PC-9 (cell line): ENCODE results near the gene TBX21. TPM values are rescaled to one million over a fixed set of nuclear protein-coding genes. Genes with fewer than 3 reads are reported as not detected.

ENCODE experiments used
- BruUV-seq: library from RNA; stranded (reverse); fragments of 400-500 nt; replicated peaks from 2 replicates; lab custom pipeline; 2021; lab: Mats Ljungman, UMichigan
- CTCF ChIA-PET: fragments of 300-600 bp; sonication (Branson Sonifier 250); formaldehyde crosslinking; loops from one replicate; lab custom pipeline; 2022; ENCODE audit warnings: antibody characterized with exemption; lab: Charles Lee
- POLR2A ChIA-PET: fragments of 300-600 bp; sonication (Branson Sonifier 250); formaldehyde crosslinking; loops from one replicate; lab custom pipeline; 2022; ENCODE audit warnings: antibody characterized with exemption; ENCODE audit not compliant: unreplicated experiment; lab: Charles Lee
- DNase-seq, 2 experiments: peaks; one replicate each; pipeline versions ENCODE4 v3.0.0 to v3.0.0-alpha.2; 2015 to 2022; ENCODE audit warnings: mixed read lengths in 1 of 2
- H2AFZ ChIP-seq: fragments of 200-600 bp; sonication (generic); 2 replicates; pipeline ENCODE4 v1.8.1; 2017; ENCODE audit warnings: antibody characterized with exemption
- H3F3A ChIP-seq: fragments of 200-600 bp; sonication (generic); 2 replicates; pipeline ENCODE4 v1.8.1; 2017; ENCODE audit warnings: antibody characterized with exemption, mild to moderate bottlenecking, low read depth; ENCODE audit not compliant: insufficient read depth
- H3K27ac ChIP-seq: fragments of 200-600 bp; sonication (generic); 2 replicates; pipeline ENCODE4 v1.6.1; 2016; ENCODE audit warnings: mixed run types
- H3K27me3 ChIP-seq: fragments of 200-600 bp; sonication (generic); 2 replicates; pipeline ENCODE4 v1.6.1; 2016; ENCODE audit warnings: low read depth, mixed run types; ENCODE audit not compliant: insufficient read depth
- H3K36me3 ChIP-seq: fragments of 200-600 bp; sonication (generic); 2 replicates; pipeline ENCODE4 v1.6.1; 2016; ENCODE audit warnings: low read depth, mixed run types
- H3K4me1 ChIP-seq: fragments of 200-600 bp; sonication (generic); replicated peaks from 2 replicates; pipeline ENCODE4 v1.6.1; 2016; ENCODE audit warnings: mixed run types; ENCODE audit not compliant: insufficient read depth
- H3K4me2 ChIP-seq: fragments of 200-600 bp; sonication (generic); 2 replicates; pipeline ENCODE4 v1.6.1; 2017; ENCODE audit warnings: mixed run types
- H3K4me3 ChIP-seq: fragments of 200-600 bp; sonication (generic); 2 replicates; pipeline ENCODE4 v1.6.1; 2016; ENCODE audit warnings: mixed run types
- H3K79me2 ChIP-seq: fragments of 200-600 bp; sonication (generic); 2 replicates; pipeline ENCODE4 v1.6.1; 2017; ENCODE audit warnings: low read depth, mixed run types
- H3K9me2 ChIP-seq: fragments of 200-600 bp; sonication (generic); 2 replicates; pipeline ENCODE4 v1.8.1; 2017; ENCODE audit warnings: mild to moderate bottlenecking; ENCODE audit not compliant: insufficient read depth
- H3K9me3 ChIP-seq: fragments of 200-600 bp; sonication (generic); 2 replicates; pipeline ENCODE4 v1.8.1; 2016; ENCODE audit warnings: low read depth; ENCODE audit not compliant: insufficient read depth
- H4K20me1 ChIP-seq: fragments of 200-600 bp; sonication (generic); 2 replicates; pipeline ENCODE4 v1.8.1; 2017; ENCODE audit not compliant: insufficient read depth
- EZH2 ChIP-seq: fragments of 200-600 bp; sonication (generic); IDR thresholded peaks from 2 replicates; pipeline ENCODE4 v1.8.0; 2017; ENCODE audit warnings: antibody characterized with exemption, low read depth
- intact Hi-C: fragments of 100-400 bp; cut with micrococcal nuclease; formaldehyde crosslinking; loops from one replicate; pipeline ENCODE4 v1.10.0; 2022; ENCODE audit not compliant: unreplicated experiment
- total RNA-seq: library from RNA; stranded (reverse); gene quantifications from 2 replicates; pipeline ENCODE4 v1.2.3, GENCODE V29; 2021
- TF ChIP-seq, protein P1 (sequence below): fragments of 200-600 bp; sonication (generic); conservative IDR thresholded peaks from 2 replicates; pipeline ENCODE4 v1.6.1; 2017; ENCODE audit warnings: mixed run types, antibody characterized with exemption, mild to moderate bottlenecking, moderate library complexity

Gene TBX21
- total RNA-seq, 1 experiment from 2014 or later = not detected

DNA sequence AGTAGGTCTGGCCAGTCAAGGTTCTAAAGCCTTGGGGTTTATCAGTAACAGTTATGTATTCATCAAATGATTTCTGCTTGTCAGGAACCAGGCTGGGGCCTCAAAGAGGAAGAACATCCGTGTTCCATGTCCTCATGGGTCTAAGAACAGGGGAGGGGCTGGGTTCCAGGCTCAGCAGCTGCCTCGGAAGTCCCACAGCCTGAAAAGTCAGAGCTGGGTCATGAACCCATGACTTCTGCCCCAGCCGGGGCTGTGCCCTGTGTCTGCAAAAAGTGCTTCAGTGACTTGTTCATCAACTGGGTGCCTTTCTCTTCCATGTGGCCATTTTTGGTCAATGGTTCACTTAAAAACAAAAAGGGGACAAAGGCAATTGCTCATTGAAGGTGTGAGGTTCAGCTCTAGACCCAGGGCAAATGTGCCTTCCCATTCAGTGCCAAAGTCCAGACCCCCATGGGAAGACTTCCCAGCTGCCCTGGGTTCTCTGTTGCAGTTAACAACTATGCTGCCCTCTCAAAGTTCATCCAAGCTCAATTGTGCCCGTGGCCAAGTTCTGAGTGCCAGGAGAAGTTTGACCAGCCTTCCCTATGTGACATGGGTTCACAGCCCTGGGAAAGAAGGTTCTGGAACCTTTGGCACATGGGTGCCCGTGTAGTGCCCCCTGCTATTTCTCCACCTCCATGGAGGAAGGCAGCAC lies 20.6 kb upstream of the TBX21 start:
- Histone ChIP-seq H3K36me3 (no peaks in the 10 kb centered on the region), H3K27ac (no peak overlapping the region), H3K4me2 (no peak overlapping the region), H4K20me1 (no peaks in the 10 kb centered on the region), H2AFZ (no peak overlapping the region), H3K4me1 (no peaks in the 10 kb centered on the region), H3K9me2 (no peaks in the 10 kb centered on the region), H3F3A (no peaks in the 10 kb centered on the region), H3K79me2 (no peaks in the 10 kb centered on the region), H3K27me3 (peaks cover 37% of the 10 kb centered on the region), H3K9me3 (no peaks in the 10 kb centered on the region), H3K4me3 (no peak overlapping the region)
- ChIA-PET POLR2A (no interaction called here), CTCF (no interaction called here)
- DNase-seq = no peak
- BruUV-seq = no TSS peak
- TF ChIP-seq, protein P1, sequence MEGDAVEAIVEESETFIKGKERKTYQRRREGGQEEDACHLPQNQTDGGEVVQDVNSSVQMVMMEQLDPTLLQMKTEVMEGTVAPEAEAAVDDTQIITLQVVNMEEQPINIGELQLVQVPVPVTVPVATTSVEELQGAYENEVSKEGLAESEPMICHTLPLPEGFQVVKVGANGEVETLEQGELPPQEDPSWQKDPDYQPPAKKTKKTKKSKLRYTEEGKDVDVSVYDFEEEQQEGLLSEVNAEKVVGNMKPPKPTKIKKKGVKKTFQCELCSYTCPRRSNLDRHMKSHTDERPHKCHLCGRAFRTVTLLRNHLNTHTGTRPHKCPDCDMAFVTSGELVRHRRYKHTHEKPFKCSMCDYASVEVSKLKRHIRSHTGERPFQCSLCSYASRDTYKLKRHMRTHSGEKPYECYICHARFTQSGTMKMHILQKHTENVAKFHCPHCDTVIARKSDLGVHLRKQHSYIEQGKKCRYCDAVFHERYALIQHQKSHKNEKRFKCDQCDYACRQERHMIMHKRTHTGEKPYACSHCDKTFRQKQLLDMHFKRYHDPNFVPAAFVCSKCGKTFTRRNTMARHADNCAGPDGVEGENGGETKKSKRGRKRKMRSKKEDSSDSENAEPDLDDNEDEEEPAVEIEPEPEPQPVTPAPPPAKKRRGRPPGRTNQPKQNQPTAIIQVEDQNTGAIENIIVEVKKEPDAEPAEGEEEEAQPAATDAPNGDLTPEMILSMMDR = no peak
- TF ChIP-seq EZH2 = no peak
- intact Hi-C loops = no loop called here

DNA sequence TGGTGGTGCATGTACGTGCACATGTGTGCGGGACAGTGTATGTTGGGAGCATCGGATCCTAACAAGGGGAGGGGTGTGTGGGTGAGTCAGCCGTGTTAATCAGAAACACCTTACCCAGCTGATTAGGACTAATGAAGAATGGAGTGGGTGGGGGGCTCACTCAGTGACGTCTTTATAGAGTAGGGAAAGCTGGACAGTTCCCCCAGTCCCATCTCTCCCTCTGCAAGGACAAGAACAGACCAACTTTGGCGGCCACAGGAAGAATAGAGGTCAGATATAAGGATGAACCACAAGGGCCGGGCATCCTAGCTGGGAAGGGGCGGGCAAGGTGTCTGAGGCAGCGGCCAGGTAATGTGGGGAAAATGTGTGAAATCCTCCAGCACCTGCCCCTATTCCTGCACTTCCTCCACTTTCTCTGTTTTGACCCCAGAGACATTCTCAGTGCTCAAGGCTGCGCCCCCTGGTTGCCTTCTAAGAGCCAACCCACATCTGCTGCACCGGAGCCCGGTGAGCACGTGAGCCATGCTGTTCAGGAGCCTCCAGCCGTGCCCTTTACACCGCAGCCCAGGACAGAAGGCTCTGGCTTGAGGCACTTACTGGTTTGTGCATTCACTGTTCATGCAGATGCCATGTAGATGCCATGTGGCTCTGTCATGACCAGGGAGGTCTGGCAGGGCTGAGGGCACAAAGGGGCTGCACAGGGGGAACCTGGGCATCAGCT lies 18.9 kb upstream of the TBX21 start:
- Histone ChIP-seq H3K27me3 (peaks cover 37% of the 10 kb centered on the region), H3K27ac (no peak overlapping the region), H2AFZ (no peak overlapping the region), H3K36me3 (no peaks in the 10 kb centered on the region), H3K4me3 (no peak overlapping the region), H3K79me2 (no peaks in the 10 kb centered on the region), H3K9me2 (no peaks in the 10 kb centered on the region), H3K4me1 (peaks cover 15% of the 10 kb centered on the region), H3K4me2 (no peak overlapping the region), H3F3A (peaks cover 6% of the 10 kb centered on the region), H3K9me3 (no peaks in the 10 kb centered on the region), H4K20me1 (no peaks in the 10 kb centered on the region)
- CTCF ChIA-PET = no interaction called here
- intact Hi-C loops = no loop called here
- POLR2A ChIA-PET = no interaction called here
- BruUV-seq = no TSS peak
- TF ChIP-seq EZH2 = no peak
- TF ChIP-seq, protein P1 = no peak
- no peak for DNase-seq

DNA sequence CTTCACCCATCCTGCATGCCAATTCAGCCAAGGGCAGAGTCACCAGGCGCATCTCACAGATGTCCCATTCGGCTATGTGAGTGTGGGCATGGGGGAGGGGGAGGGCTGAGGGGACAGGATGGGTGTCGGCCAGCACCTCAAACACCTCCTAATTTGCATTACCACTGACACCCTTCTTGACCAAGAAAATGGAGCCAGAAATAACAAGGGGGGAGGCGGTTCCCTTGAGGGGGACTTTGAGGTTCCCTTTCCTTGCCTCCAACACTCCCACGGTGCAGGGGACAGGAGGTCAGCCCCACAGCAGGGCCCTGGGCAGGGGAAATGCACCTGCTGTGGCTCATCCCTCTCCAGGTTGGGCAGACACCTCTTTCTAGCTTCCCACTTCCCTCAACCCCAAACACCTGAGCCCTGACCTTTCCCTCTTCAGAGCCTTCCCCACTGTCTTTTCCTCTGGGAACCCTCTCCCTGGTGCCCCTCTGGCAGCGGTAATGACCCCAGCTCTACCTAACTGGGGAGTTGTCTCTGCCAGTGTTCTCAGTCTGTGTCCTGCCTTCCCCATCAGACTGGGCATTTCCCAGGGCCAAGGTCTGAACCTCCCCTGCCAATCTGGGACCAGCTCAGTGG lies 18.2 kb upstream of the TBX21 start:
- TF ChIP-seq, protein P1 = no peak
- TF ChIP-seq EZH2 = no peak
- Histone ChIP-seq H3F3A (peaks cover 10% of the 10 kb centered on the region), H3K4me2 (no peak overlapping the region), H3K36me3 (no peaks in the 10 kb centered on the region), H3K9me3 (no peaks in the 10 kb centered on the region), H2AFZ (no peak overlapping the region), H3K79me2 (no peaks in the 10 kb centered on the region), H3K4me3 (no peak overlapping the region), H3K27ac (no peak overlapping the region), H3K4me1 (peaks cover 23% of the 10 kb centered on the region), H3K9me2 (no peaks in the 10 kb centered on the region), H4K20me1 (no peaks in the 10 kb centered on the region), H3K27me3 (peaks cover 37% of the 10 kb centered on the region)
- no peak for DNase-seq
- POLR2A ChIA-PET = no interaction called here
- BruUV-seq = no TSS peak
- CTCF ChIA-PET = no interaction called here
- intact Hi-C loops = no loop called here
